HepG2 (cell line): ENCODE data around the gene PTK7.

ENCODE experiments used
- AHDC1 ChIP-seq: sonication (generic); formaldehyde crosslinking; IDR thresholded peaks from 2 replicates; pipeline ENCODE4 v1.5.1; 2020; ENCODE audit warnings: mild to moderate bottlenecking, missing genetic modification reagents, borderline replicate concordance
- ARID3A ChIP-seq: IDR thresholded peaks from 2 replicates; pipeline ENCODE4 v1.6.1; 2012; ENCODE audit warnings: low read depth, low read length, improper control_type of control experiment
- EP300 ChIP-seq, 3 experiments: sonication (generic) in 1 of 3; formaldehyde crosslinking in 1 of 3; IDR thresholded peaks; 2 replicates each; pipeline versions ENCODE4 v1.5.1 to v1.6.1; 2011 to 2020; ENCODE audit warnings: low read depth in 2 of 3, low read length in 2 of 3, borderline replicate concordance in 1 of 3, improper control_type of control experiment in 1 of 3, mild to moderate bottlenecking in 1 of 3, missing genetic modification reagents in 1 of 3, moderate library complexity in 1 of 3
- FOXJ3 ChIP-seq: sonication (generic); formaldehyde crosslinking; IDR thresholded peaks from 2 replicates; pipeline ENCODE4 v1.4.0; 2020; ENCODE audit warnings: missing genetic modification reagents, mild to moderate bottlenecking, borderline replicate concordance
- HNF4G ChIP-seq, 2 experiments: sonication (generic) in 1 of 2; formaldehyde crosslinking in 1 of 2; IDR thresholded peaks; 2 replicates each; pipeline versions ENCODE4 v1.4.0 to v1.6.1; 2011 to 2020; ENCODE audit warnings: borderline replicate concordance in 2 of 2, low read depth in 2 of 2, mild to moderate bottlenecking in 2 of 2, low read length in 1 of 2, missing genetic modification reagents in 1 of 2, moderate library complexity in 1 of 2
- KAT7 ChIP-seq: IDR thresholded peaks from 2 replicates; pipeline ENCODE4 v1.6.1; 2018; ENCODE audit warnings: borderline replicate concordance, missing compliant biosample characterization
- MEIS2 ChIP-seq: sonication (generic); formaldehyde crosslinking; IDR thresholded peaks from 2 replicates; pipeline ENCODE4 v1.9.0; 2021; ENCODE audit warnings: mild to moderate bottlenecking, missing genetic modification reagents
- MTF1 ChIP-seq: sonication (generic); formaldehyde crosslinking; IDR thresholded peaks from 2 replicates; pipeline ENCODE4 v1.5.0; 2020; ENCODE audit warnings: missing genetic modification reagents
- TCF7L2 ChIP-seq: IDR thresholded peaks from 2 replicates; pipeline ENCODE4 v1.6.1; 2011; ENCODE audit warnings: mild to moderate bottlenecking, low read depth, low read length, moderate library complexity
- ZNF343 ChIP-seq: sonication (generic); formaldehyde crosslinking; IDR thresholded peaks from 2 replicates; pipeline ENCODE4 v1.4.0; 2020; ENCODE audit warnings: mild to moderate bottlenecking, missing genetic modification reagents
- TF ChIP-seq, protein P1 (sequence below): conservative IDR thresholded peaks from 2 replicates; pipeline ENCODE4 v1.6.1; 2018; ENCODE audit warnings: missing genetic modification reagents
- TF ChIP-seq, protein P2 (sequence below): sonication (generic); formaldehyde crosslinking; IDR thresholded peaks from 2 replicates; pipeline ENCODE4 v1.8.0; 2022; ENCODE audit warnings: mild to moderate bottlenecking, missing genetic modification reagents, moderate library complexity

- no peak for TF ChIP-seq KAT7
- no peak for TF ChIP-seq ZNF343 (CRISPR knock-in tag)
- TF ChIP-seq TCF7L2: no peak
- TF ChIP-seq HNF4G (IDR thresholded peaks at IDR 0.05; ENCODE audit: borderline replicate concordance, low read depth, low read length): no peak
- TF ChIP-seq HNF4G (CRISPR knock-in tag; IDR thresholded peaks at IDR 0.05; ENCODE audit: borderline replicate concordance, low read depth): no peak
- no peak for TF ChIP-seq FOXJ3 (CRISPR knock-in tag)
- TF ChIP-seq AHDC1: no peak
- TF ChIP-seq, protein P1, sequence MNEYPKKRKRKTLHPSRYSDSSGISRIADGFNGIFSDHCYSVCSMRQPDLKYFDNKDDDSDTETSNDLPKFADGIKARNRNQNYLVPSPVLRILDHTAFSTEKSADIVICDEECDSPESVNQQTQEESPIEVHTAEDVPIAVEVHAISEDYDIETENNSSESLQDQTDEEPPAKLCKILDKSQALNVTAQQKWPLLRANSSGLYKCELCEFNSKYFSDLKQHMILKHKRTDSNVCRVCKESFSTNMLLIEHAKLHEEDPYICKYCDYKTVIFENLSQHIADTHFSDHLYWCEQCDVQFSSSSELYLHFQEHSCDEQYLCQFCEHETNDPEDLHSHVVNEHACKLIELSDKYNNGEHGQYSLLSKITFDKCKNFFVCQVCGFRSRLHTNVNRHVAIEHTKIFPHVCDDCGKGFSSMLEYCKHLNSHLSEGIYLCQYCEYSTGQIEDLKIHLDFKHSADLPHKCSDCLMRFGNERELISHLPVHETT: no peak
- no peak for TF ChIP-seq ARID3A
- no peak for TF ChIP-seq MEIS2 (CRISPR knock-in tag)
- TF ChIP-seq MTF1: no peak
- no peak for TF ChIP-seq EP300 (IDR thresholded peaks at IDR 0.05; ENCODE audit: low read depth in 2 of 2, low read length in 2 of 2)
- TF ChIP-seq EP300 (CRISPR knock-in tag; IDR thresholded peaks at IDR 0.05; ENCODE audit: borderline replicate concordance): no peak
- TF ChIP-seq, protein P2, sequence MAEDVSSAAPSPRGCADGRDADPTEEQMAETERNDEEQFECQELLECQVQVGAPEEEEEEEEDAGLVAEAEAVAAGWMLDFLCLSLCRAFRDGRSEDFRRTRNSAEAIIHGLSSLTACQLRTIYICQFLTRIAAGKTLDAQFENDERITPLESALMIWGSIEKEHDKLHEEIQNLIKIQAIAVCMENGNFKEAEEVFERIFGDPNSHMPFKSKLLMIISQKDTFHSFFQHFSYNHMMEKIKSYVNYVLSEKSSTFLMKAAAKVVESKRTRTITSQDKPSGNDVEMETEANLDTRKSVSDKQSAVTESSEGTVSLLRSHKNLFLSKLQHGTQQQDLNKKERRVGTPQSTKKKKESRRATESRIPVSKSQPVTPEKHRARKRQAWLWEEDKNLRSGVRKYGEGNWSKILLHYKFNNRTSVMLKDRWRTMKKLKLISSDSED (CRISPR knock-in tag): no peak
Observed at GRCh38 chr6:43128926-43129325, 52.8 kb downstream of the PTK7 start.
